ENCODE data around the gene CTNNA2.

DNA sequence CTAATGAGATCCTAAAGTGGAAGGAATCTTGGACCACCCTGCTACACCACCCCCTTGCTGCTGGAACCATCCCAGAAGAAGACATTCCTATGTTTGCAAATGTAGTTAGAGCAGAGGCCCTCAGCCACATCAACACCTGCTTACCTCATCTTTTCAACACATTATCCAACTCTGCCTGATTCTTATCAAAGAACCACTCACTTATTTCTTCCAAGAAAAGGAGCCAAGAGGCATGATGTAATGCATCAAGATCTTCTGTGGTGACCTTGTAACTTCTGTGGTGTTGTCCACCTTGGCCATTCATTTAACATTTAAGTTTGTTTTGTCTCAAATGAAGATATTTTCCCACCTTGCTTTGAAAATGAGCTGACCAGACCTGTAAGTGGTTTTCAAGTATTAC is 338.1 kb downstream of the CTNNA2 start:
- TF ChIP-seq CTCF (IDR thresholded peaks at IDR 0.05) (no peak), POLR2A (IDR thresholded peaks at IDR 0.05) (no peak)
